Subcutaneous abdominal adipose tissue (tissue), 5 donors: ENCODE results near the gene C2CD2.
"Not testable (repeated sequence)": the region's sequence is repeated elsewhere in the genome, so short reads cannot be mapped to it uniquely, and the experiment has no call there.

Experiments used
- H3K27ac ChIP-seq: one replicate; pipeline ENCODE4 v1.7.0; 2013; ENCODE audit warnings: low read depth, mild to moderate bottlenecking, inconsistent platforms, low read length, moderate library complexity
- H3K27me3 ChIP-seq, 5 donors: one replicate each; pipeline ENCODE4 v1.7.0; 2013; ENCODE audit warnings: low read length in 5 of 5, inconsistent platforms in 1 of 5; ENCODE audit not compliant: control insufficient read depth in 5 of 5, insufficient read depth in 4 of 5
- H3K36me3 ChIP-seq, 5 donors: one replicate each; pipeline ENCODE4 v1.7.0; 2013; ENCODE audit warnings: low read length in 5 of 5; ENCODE audit not compliant: control insufficient read depth in 5 of 5, insufficient read depth in 5 of 5
- H3K4me1 ChIP-seq, 5 donors: one replicate each; pipeline ENCODE4 v1.7.0; 2013; ENCODE audit warnings: low read length in 5 of 5, mild to moderate bottlenecking in 3 of 5, moderate library complexity in 1 of 5; ENCODE audit not compliant: control insufficient read depth in 5 of 5, insufficient read depth in 5 of 5
- H3K4me3 ChIP-seq, 5 donors: one replicate each; pipeline ENCODE4 v1.7.0; 2013; ENCODE audit warnings: low read length in 5 of 5, low read depth in 1 of 5
- H3K9ac ChIP-seq, 5 donors: one replicate each; pipeline ENCODE4 v1.7.0; 2013; ENCODE audit warnings: low read length in 5 of 5, mild to moderate bottlenecking in 4 of 5, moderate library complexity in 3 of 5
- H3K9me3 ChIP-seq, 5 donors: one replicate each; pipeline ENCODE4 v1.7.0; 2013; ENCODE audit warnings: low read length in 5 of 5; ENCODE audit not compliant: control insufficient read depth in 5 of 5
- donor health status: healthy.
- donor health status: healthy.
- donor health status: healthy.
- donor health status: healthy.
- donor health status: healthy.

The C2CD2 gene

GRCh38 chr21:41966872-41967621 lies 13.2 kb upstream of the C2CD2 start:
- no peak overlapping the region for H3K4me3 ChIP-seq
- no peak overlapping the region for H3K27ac ChIP-seq
- H3K27me3 ChIP-seq, result no peaks in the 10 kb centered on the region
- peaks cover 0 to 26% (median 5%) of the 10 kb centered on the region in 5 donors for H3K4me1 ChIP-seq
- H3K9me3 ChIP-seq, result no peaks in the 10 kb centered on the region
- no peak overlapping the region for H3K9ac ChIP-seq
- no peaks in the 10 kb centered on the region for H3K36me3 ChIP-seq

GRCh38 chr21:41966041-41966833 lies 12.4 kb upstream of the C2CD2 start:
- H3K27ac ChIP-seq, result no peak overlapping the region
- no peak overlapping the region for H3K9ac ChIP-seq
- no peaks in the 10 kb centered on the region for H3K9me3 ChIP-seq
- H3K36me3 ChIP-seq, result no peaks in the 10 kb centered on the region
- no peaks in the 10 kb centered on the region for H3K27me3 ChIP-seq
- peaks cover 0 to 33% (median 5%) of the 10 kb centered on the region in 5 donors for H3K4me1 ChIP-seq
- H3K4me3 ChIP-seq, result no peak overlapping the region

- Histone ChIP-seq H3K9me3 (no peaks in the 10 kb centered on the region), H3K4me3 (no peak overlapping the region), H3K27ac (no peak overlapping the region), H3K4me1 (peaks cover 0 to 30% (median 5%) of the 10 kb centered on the region in 5 donors), H3K27me3 (no peaks in the 10 kb centered on the region), H3K36me3 (no peaks in the 10 kb centered on the region), H3K9ac (no peak overlapping the region)
Observed at GRCh38 chr21:41965461-41966013, 11.7 kb upstream of the C2CD2 start.

GRCh38 chr21:41965045-41965444 lies 11.2 kb upstream of the C2CD2 start:
- H3K9ac ChIP-seq, result no peak overlapping the region
- no peaks in the 10 kb centered on the region for H3K36me3 ChIP-seq
- no peak overlapping the region for H3K27ac ChIP-seq
- peaks cover 0 to 27% (median 5%) of the 10 kb centered on the region in 5 donors for H3K4me1 ChIP-seq
- H3K9me3 ChIP-seq, result no peaks in the 10 kb centered on the region
- no peak overlapping the region for H3K4me3 ChIP-seq
- H3K27me3 ChIP-seq, result no peaks in the 10 kb centered on the region

GRCh38 chr21:41964171-41964570 lies 10.4 kb upstream of the C2CD2 start:
- H3K27me3 ChIP-seq, result no peaks in the 10 kb centered on the region
- H3K4me1 ChIP-seq, result peaks cover 0 to 25% (median 7%) of the 10 kb centered on the region in 5 donors
- H3K27ac ChIP-seq, result no peak overlapping the region
- H3K9me3 ChIP-seq, result no peaks in the 10 kb centered on the region
- no peaks in the 10 kb centered on the region for H3K36me3 ChIP-seq
- no peak overlapping the region for H3K9ac ChIP-seq
- H3K4me3 ChIP-seq, result no peak overlapping the region

GRCh38 chr21:41962425-41962966 lies 8.7 kb upstream of the C2CD2 start:
- no peak overlapping the region for H3K4me3 ChIP-seq
- no peaks in the 10 kb centered on the region for H3K36me3 ChIP-seq
- no peak overlapping the region for H3K27ac ChIP-seq
- H3K27me3 ChIP-seq, result no peaks in the 10 kb centered on the region
- H3K9ac ChIP-seq, result no peak overlapping the region
- H3K4me1 ChIP-seq, result peaks cover 9 to 42% (median 24%) of the 10 kb centered on the region in 5 donors
- no peaks in the 10 kb centered on the region for H3K9me3 ChIP-seq

GRCh38 chr21:41961753-41962152 lies 7.9 kb upstream of the C2CD2 start:
- Histone ChIP-seq H3K4me3 (peak overlapping the region in 1 of 5 donors; percentile 17), H3K36me3 (no peaks in the 10 kb centered on the region), H3K27me3 (no peaks in the 10 kb centered on the region), H3K27ac (no peak overlapping the region), H3K9ac (no peak overlapping the region), H3K9me3 (no peaks in the 10 kb centered on the region), H3K4me1 (peaks cover 13 to 44% (median 31%) of the 10 kb centered on the region in 5 donors)

- H3K4me1 ChIP-seq, result peaks cover 13 to 48% (median 33%) of the 10 kb centered on the region in 5 donors
- no peak overlapping the region for H3K27ac ChIP-seq
- H3K9me3 ChIP-seq, result no peaks in the 10 kb centered on the region
- no peaks in the 10 kb centered on the region for H3K36me3 ChIP-seq
- H3K4me3 ChIP-seq, result peak overlapping the region in 1 of 5 donors; percentile 17
- no peak overlapping the region for H3K9ac ChIP-seq
- H3K27me3 ChIP-seq, result no peaks in the 10 kb centered on the region
Observed at GRCh38 chr21:41961282-41961701, 7.5 kb upstream of the C2CD2 start.

GRCh38 chr21:41960386-41960785 lies 6.6 kb upstream of the C2CD2 start:
- no peak overlapping the region for H3K9ac ChIP-seq

GRCh38 chr21:41959697-41960096 lies 5.9 kb upstream of the C2CD2 start:
- H3K4me1 ChIP-seq, result peaks cover 13 to 52% (median 30%) of the 10 kb centered on the region in 5 donors
- H3K4me3 ChIP-seq, H3K36me3 ChIP-seq, H3K27ac ChIP-seq, H3K9me3 ChIP-seq, H3K9ac ChIP-seq, H3K27me3 ChIP-seq: not testable (repeated sequence)

More at GRCh38 chr21:41960386-41960785, 6.6 kb upstream of the C2CD2 start:
- H3K27me3 ChIP-seq, result no peaks in the 10 kb centered on the region
- no peaks in the 10 kb centered on the region for H3K36me3 ChIP-seq
- H3K4me1 ChIP-seq, result peaks cover 13 to 45% (median 30%) of the 10 kb centered on the region in 5 donors
- no peak overlapping the region for H3K4me3 ChIP-seq
- H3K27ac ChIP-seq, result no peak overlapping the region
- no peaks in the 10 kb centered on the region for H3K9me3 ChIP-seq
